ENCODE results near the gene TMEM89. TPM values are rescaled to one million over a fixed set of nuclear protein-coding genes. Genes with fewer than 3 reads are reported as not detected.

Gene TMEM89, protein sequence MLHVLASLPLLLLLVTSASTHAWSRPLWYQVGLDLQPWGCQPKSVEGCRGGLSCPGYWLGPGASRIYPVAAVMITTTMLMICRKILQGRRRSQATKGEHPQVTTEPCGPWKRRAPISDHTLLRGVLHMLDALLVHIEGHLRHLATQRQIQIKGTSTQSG
- total RNA-seq (2022) = not detected in 2 replicates
- percentile 21 among the genes with signal in this experiment for Bru-seq, nascent RNA
- BruChase-seq, experiment 1, labeled RNA remaining after a 6-hour chase = not detected
- BruChase-seq, experiment 2, labeled RNA remaining after a 2-hour chase = percentile 21 among the genes with signal in this experiment
- long read RNA-seq, partial matches to known transcripts = 0 of 1 reads
- long read RNA-seq, other reads (novel, unspliced or antisense) = 1 of 1 reads

DNA sequence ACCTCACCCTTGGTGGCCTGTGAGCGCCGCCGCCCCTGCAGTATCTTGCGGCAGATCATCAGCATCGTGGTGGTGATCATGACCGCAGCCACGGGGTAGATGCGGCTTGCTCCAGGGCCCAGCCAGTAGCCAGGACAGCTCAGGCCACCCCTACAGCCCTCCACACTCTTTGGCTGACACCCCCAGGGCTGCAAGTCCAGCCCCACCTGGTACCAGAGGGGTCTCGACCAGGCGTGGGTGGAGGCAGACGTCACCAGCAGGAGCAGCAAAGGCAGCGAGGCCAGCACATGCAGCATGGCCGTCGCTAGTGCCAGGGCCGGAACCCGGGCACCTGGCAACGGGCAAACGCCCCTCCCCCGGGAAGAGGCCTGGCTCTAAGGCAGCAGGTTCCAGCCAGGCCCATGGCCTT, at the start of gene TMEM89:
Gene TMEM89 (minus strand): TSS at position 309 of the 409 bp plus-strand sequence. CDS start 13 bp downstream, at position 296.
- H3K27ac Mint-ChIP-seq (ENCODE audit: unreplicated experiment) = no peak within 1 kb of the TSS

DNA sequence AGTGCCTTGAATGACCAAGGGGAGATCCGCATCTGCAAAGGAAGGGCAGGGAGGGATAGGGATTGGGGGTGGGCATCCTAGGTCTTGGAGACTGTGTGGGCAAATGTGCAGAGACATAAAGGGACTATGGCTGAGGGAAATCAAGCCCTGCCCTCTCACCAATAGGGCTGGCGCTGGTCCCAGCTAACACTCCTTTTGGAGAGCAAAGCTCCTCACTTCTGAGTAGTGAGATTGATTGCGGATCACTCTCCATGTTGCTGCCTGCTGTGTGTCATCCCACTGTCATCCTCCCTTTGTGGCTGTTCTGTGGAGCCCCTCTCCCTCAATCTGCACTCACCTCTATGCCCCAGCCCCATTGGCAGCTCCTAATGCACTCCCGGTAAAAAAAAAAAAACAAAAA, 43.4 kb upstream of the TMEM89 start:
- no peak for DNase-seq
- H3K4me1 Mint-ChIP-seq (ENCODE audit: low read depth, unreplicated experiment) = peaks cover 14% of the 10 kb centered on the region
- BruUV-seq (replicated peaks) = no TSS peak
- H3K9me3 Mint-ChIP-seq (ENCODE audit: low read depth, unreplicated experiment) = no peaks in the 10 kb centered on the region
- no peak overlapping the region for H3K4me3 Mint-ChIP-seq (ENCODE audit: low read depth, unreplicated experiment)
- peaks cover 51% of the 10 kb centered on the region for H3K36me3 Mint-ChIP-seq (ENCODE audit: insufficient read depth, unreplicated experiment)
- H3K27me3 Mint-ChIP-seq (ENCODE audit: unreplicated experiment) = no peaks in the 10 kb centered on the region
- intact Hi-C loops (cut with micrococcal nuclease; ENCODE audit: unreplicated experiment) = no loop called here
- no peak overlapping the region for H3K27ac Mint-ChIP-seq (ENCODE audit: unreplicated experiment)
- TF ChIP-seq, protein P1, sequence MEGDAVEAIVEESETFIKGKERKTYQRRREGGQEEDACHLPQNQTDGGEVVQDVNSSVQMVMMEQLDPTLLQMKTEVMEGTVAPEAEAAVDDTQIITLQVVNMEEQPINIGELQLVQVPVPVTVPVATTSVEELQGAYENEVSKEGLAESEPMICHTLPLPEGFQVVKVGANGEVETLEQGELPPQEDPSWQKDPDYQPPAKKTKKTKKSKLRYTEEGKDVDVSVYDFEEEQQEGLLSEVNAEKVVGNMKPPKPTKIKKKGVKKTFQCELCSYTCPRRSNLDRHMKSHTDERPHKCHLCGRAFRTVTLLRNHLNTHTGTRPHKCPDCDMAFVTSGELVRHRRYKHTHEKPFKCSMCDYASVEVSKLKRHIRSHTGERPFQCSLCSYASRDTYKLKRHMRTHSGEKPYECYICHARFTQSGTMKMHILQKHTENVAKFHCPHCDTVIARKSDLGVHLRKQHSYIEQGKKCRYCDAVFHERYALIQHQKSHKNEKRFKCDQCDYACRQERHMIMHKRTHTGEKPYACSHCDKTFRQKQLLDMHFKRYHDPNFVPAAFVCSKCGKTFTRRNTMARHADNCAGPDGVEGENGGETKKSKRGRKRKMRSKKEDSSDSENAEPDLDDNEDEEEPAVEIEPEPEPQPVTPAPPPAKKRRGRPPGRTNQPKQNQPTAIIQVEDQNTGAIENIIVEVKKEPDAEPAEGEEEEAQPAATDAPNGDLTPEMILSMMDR (IDR thresholded peaks at IDR 0.05; ENCODE audit: unreplicated experiment) = no peak
- CTCF ChIA-PET = interaction anchor here (1.1 kb wide), 1 partner anchor 10 kb away, joined by 3 read pairs; no protein-coding TSS in a partner anchor

More for the DNA sequence above, at the start of gene TMEM89:
- intact Hi-C loops (cut with micrococcal nuclease; ENCODE audit: unreplicated experiment) = no loop called here
- no peaks in the 10 kb centered on the region for H3K9me3 Mint-ChIP-seq (ENCODE audit: low read depth, unreplicated experiment)
- DNase-seq = no peak
- BruUV-seq (replicated peaks) = no TSS peak
- H3K4me1 Mint-ChIP-seq (ENCODE audit: low read depth, unreplicated experiment) = no peaks in the 10 kb centered on the region
- TF ChIP-seq, protein P1 (IDR thresholded peaks at IDR 0.05; ENCODE audit: unreplicated experiment) = no peak
- CTCF ChIA-PET = interaction anchor here (0.6 kb wide), 1 partner anchor 479 kb away, joined by 3 read pairs; no protein-coding TSS in a partner anchor
- no peaks in the 10 kb centered on the region for H3K27me3 Mint-ChIP-seq (ENCODE audit: unreplicated experiment)
- no peak within 1 kb of the TSS for H3K4me3 Mint-ChIP-seq (ENCODE audit: low read depth, unreplicated experiment)
- H3K36me3 Mint-ChIP-seq (ENCODE audit: insufficient read depth, unreplicated experiment) = peaks cover 4% of the 10 kb centered on the region

DNA sequence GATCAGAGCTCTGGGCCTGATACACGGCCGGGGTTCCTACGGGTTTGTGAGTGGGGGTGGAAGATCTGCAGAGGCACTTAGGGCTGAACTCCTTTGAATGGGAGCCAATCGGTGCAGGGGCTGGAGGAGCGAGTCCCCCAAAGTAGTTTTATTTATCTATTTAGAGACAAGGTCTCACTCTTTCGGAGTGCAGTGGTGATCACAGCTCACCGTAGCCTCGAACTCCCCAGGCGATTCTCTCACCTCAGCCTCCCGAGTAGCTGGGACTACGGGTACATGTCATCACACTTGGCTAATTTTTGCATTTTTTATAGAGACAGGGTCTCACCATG, 42.7 kb upstream of the TMEM89 start:
- H3K4me3 Mint-ChIP-seq (ENCODE audit: low read depth, unreplicated experiment) = peak overlapping the region; percentile 96
- intact Hi-C loops (cut with micrococcal nuclease; ENCODE audit: unreplicated experiment) = no loop called here
- H3K27me3 Mint-ChIP-seq (ENCODE audit: unreplicated experiment) = no peaks in the 10 kb centered on the region
- CTCF ChIA-PET = interaction anchor here (1.0 to 1.1 kb wide), 2 partner anchors 11 to 22 kb away, joined by 3 read pairs; partner anchors contain the start of gene NCKIPSD
- TF ChIP-seq, protein P1 (IDR thresholded peaks at IDR 0.05; ENCODE audit: unreplicated experiment) = peak; percentile 11
- peaks cover 51% of the 10 kb centered on the region for H3K36me3 Mint-ChIP-seq (ENCODE audit: insufficient read depth, unreplicated experiment)
- peaks cover 14% of the 10 kb centered on the region for H3K4me1 Mint-ChIP-seq (ENCODE audit: low read depth, unreplicated experiment)
- H3K27ac Mint-ChIP-seq (ENCODE audit: unreplicated experiment) = peak overlapping the region; percentile 100
- no peak for DNase-seq
- BruUV-seq (replicated peaks) = no TSS peak
- H3K9me3 Mint-ChIP-seq (ENCODE audit: low read depth, unreplicated experiment) = no peaks in the 10 kb centered on the region

DNA sequence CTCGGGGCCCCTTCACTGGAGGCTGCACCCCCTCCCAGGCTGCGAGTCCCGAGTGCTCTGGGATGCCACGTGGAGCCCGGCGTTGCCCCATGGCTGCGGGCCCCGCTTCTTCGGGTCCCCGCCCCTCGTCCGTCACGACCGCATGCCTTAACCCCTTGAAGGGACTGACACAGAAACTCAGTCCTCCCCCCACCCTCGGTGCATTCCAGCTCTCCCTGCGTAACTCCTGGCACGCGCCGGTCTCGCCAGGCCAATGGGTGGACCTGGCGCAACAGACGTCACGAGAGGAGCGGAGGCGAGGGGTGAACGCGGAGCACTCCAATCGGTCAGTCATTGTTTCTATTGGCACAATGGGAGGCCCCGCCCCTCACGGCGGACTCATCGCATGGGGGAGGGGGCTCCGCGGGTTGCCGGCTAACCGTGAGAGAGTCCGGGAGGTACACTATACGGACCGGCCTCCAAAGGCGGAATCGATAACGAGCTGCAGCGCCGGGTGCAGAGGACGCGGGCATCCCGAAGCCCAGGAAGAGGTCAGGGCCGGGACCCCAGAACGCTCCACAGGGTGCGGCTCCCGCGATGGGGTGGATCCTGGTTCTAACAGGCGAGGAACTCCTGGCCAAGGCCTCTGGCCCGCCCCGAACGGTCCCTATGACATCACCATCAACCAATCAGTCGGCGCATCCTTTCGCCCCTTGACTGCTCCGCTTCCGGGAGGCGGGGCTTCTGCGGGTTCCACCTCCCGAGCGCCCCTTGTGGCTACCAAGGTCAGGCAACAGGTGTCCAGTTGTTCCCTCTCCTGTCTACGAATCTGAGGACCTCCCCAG, 42.1 kb upstream of the TMEM89 start:
- intact Hi-C loops (cut with micrococcal nuclease; ENCODE audit: unreplicated experiment) = loop anchor here (1.0 kb wide), 1 partner anchor 28 kb away; the partner anchor contains the start of gene SLC26A6
- Mint-ChIP-seq H3K9me3 (ENCODE audit: low read depth, unreplicated experiment) (no peaks in the 10 kb centered on the region), H3K27me3 (ENCODE audit: unreplicated experiment) (no peaks in the 10 kb centered on the region), H3K4me3 (ENCODE audit: low read depth, unreplicated experiment) (peak overlapping the region; percentile 96), H3K36me3 (ENCODE audit: insufficient read depth, unreplicated experiment) (peaks cover 54% of the 10 kb centered on the region), H3K27ac (ENCODE audit: unreplicated experiment) (peak overlapping the region; percentile 100), H3K4me1 (ENCODE audit: low read depth, unreplicated experiment) (peaks cover 14% of the 10 kb centered on the region)
- BruUV-seq (replicated peaks) = no TSS peak
- CTCF ChIA-PET = interaction anchor here (0.5 to 1.0 kb wide), 6 partner anchors 12 to 306 kb away, joined by 3 to 6 read pairs (median 3); partner anchors contain the start of genes NCKIPSD and SLC26A6
- DNase-seq = peak; percentile 98
- TF ChIP-seq, protein P1 (IDR thresholded peaks at IDR 0.05; ENCODE audit: unreplicated experiment) = peak; percentile 81

Data from Calu3 (cell line).